AG10803 (cell line): ENCODE data around the gene PODNL1.
A peak's percentile ranks its signal among the peaks of the same experiment; 100 is the strongest.

ENCODE experiments used
- DNase-seq: peaks from one replicate; pipeline ENCODE4 v3.0.0; 2010; ENCODE audit warnings: low read depth
- H3K4me3 ChIP-seq: 2 replicates; pipeline ENCODE4 v1.5.1; 2011; ENCODE audit warnings: mild to moderate bottlenecking, low read length, control low read depth
- CTCF ChIP-seq: conservative IDR thresholded peaks from 2 replicates; pipeline ENCODE4 v1.5.1; 2011; ENCODE audit warnings: mild to moderate bottlenecking, low read length, control low read depth, inconsistent platforms

PODNL1 gene

GRCh38 chr19:13954185-13954584, 16.0 kb upstream of the PODNL1 start:
- TF ChIP-seq CTCF = no peak
- H3K4me3 ChIP-seq = no peak overlapping the region
- no peak for DNase-seq

- peak; percentile 39 for TF ChIP-seq CTCF
- peak overlapping the region; percentile 85 for H3K4me3 ChIP-seq
- peak; percentile 74 for DNase-seq
These were observed 14.8 kb upstream of the PODNL1 start for GRCh38 chr19:13952931-13953531.

GRCh38 chr19:13952154-13952930, 14.1 kb upstream of the PODNL1 start, which contains the start of gene DCAF15:
Gene DCAF15, plus strand, starts transcription at chr19:13952509. Its CDS starts 4 bp downstream, at chr19:13952513.
- H3K4me3 ChIP-seq = peak within 1 kb of the TSS; percentile 85
- peak; percentile 100 for DNase-seq
- TF ChIP-seq CTCF = no peak

GRCh38 chr19:13951799-13952153, 13.6 kb upstream of the PODNL1 start:
- no peak for DNase-seq
- H3K4me3 ChIP-seq = peak overlapping the region; percentile 67

GRCh38 chr19:13951043-13951442, 12.8 kb upstream of the PODNL1 start:
- no peak overlapping the region for H3K4me3 ChIP-seq
- DNase-seq = no peak
- TF ChIP-seq CTCF = no peak

More at GRCh38 chr19:13951799-13952153, 13.6 kb upstream of the PODNL1 start:
- TF ChIP-seq CTCF = no peak

GRCh38 chr19:13946414-13946813, 8.2 kb upstream of the PODNL1 start:
- no peak for DNase-seq
- TF ChIP-seq CTCF = no peak
- H3K4me3 ChIP-seq = no peak overlapping the region
